Activated CD4-positive, alpha-beta T cell treated with anti-CD3 and anti-CD28 coated beads, Interleukin-2, amount 10 ng/mL, durations not matched to agents 7 days and 5 days (primary cell): Measurements from ENCODE around the gene DEFB118. TPM values are rescaled to one million over a fixed set of nuclear protein-coding genes. Genes with fewer than 3 reads are reported as not detected.

ENCODE experiments used
- CTCF ChIA-PET: fragments of 350-600 bp; sonication (Branson Sonifier 250); formaldehyde crosslinking; loops from one replicate; lab custom pipeline; 2021; ENCODE audit warnings: antibody characterized with exemption; lab: Charles Lee
- POLR2A ChIA-PET: fragments of 350-600 bp; sonication (Branson Sonifier 250); formaldehyde crosslinking; loops from one replicate; lab custom pipeline; 2021; ENCODE audit warnings: antibody characterized with exemption; lab: Charles Lee
- DNase-seq: peaks from one replicate; pipeline ENCODE4 v3.0.0-alpha.2; 2020
- H3K27ac Mint-ChIP-seq: one replicate; pipeline ENCODE4 v1.8.0; 2021; ENCODE audit warnings: mild to moderate bottlenecking, moderate library complexity, mixed read lengths
- H3K27me3 Mint-ChIP-seq: one replicate; pipeline ENCODE4 v1.8.0; 2021; ENCODE audit warnings: mixed read lengths
- H3K36me3 Mint-ChIP-seq: one replicate; pipeline ENCODE4 v1.8.0; 2021; ENCODE audit warnings: low read depth, mixed read lengths
- H3K4me1 Mint-ChIP-seq: one replicate; pipeline ENCODE4 v1.8.0; 2021; ENCODE audit warnings: mixed read lengths
- H3K4me3 Mint-ChIP-seq: one replicate; pipeline ENCODE4 v1.8.0; 2021; ENCODE audit warnings: mild to moderate bottlenecking, moderate library complexity, mixed read lengths
- H3K9me3 Mint-ChIP-seq: one replicate; pipeline ENCODE4 v1.8.0; 2021; ENCODE audit warnings: mixed read lengths
- total RNA-seq, 2 experiments: library from RNA; stranded (reverse); gene quantifications; one replicate each; pipeline ENCODE4 v1.2.3, GENCODE V29; 2021

DEFB118 gene
- total RNA-seq, 2 experiments from 2014 or later = not detected

GRCh38 chr20:31414381-31414780 is 46.0 kb downstream of the DEFB118 start:
- Mint-ChIP-seq H3K4me3 (no peak overlapping the region), H3K27ac (no peak overlapping the region), H3K9me3 (no peaks in the 10 kb centered on the region), H3K27me3 (peaks cover 5% of the 10 kb centered on the region), H3K4me1 (no peaks in the 10 kb centered on the region), H3K36me3 (no peaks in the 10 kb centered on the region)
- POLR2A ChIA-PET = no interaction called here
- CTCF ChIA-PET = no interaction called here
- no peak for DNase-seq

GRCh38 chr20:31415653-31416052 is 47.3 kb downstream of the DEFB118 start:
- CTCF ChIA-PET = no interaction called here
- POLR2A ChIA-PET = no interaction called here
- Mint-ChIP-seq H3K36me3 (no peaks in the 10 kb centered on the region), H3K27me3 (peaks cover 3% of the 10 kb centered on the region), H3K4me3 (no peak overlapping the region), H3K27ac (no peak overlapping the region), H3K4me1 (no peaks in the 10 kb centered on the region), H3K9me3 (no peaks in the 10 kb centered on the region)
- DNase-seq = no peak

GRCh38 chr20:31418307-31418706 is 49.9 kb downstream of the DEFB118 start:
- Mint-ChIP-seq H3K36me3 (no peaks in the 10 kb centered on the region), H3K9me3 (no peaks in the 10 kb centered on the region), H3K4me3 (no peak overlapping the region), H3K4me1 (no peaks in the 10 kb centered on the region), H3K27me3 (peaks cover 5% of the 10 kb centered on the region), H3K27ac (no peak overlapping the region)
- POLR2A ChIA-PET = no interaction called here
- no peak for DNase-seq
- CTCF ChIA-PET = no interaction called here

Other genes with a start within 250 kb of the DEFB118 start
- not detected for gene DEFB115, start 110.9 kb upstream of the DEFB118 start, total RNA-seq
- not detected for gene DEFB116, start 60.0 kb upstream of the DEFB118 start, total RNA-seq
- not detected for gene DEFB119, start 22.0 kb downstream of the DEFB118 start, total RNA-seq
- gene DEFB121, start 37.6 kb downstream of the DEFB118 start, total RNA-seq = not detected
- not detected for gene DEFB123, start 72.0 kb downstream of the DEFB118 start, total RNA-seq
- not detected for gene DEFB124, start 106.5 kb downstream of the DEFB118 start, total RNA-seq
- not detected for gene REM1, start 106.7 kb downstream of the DEFB118 start, total RNA-seq
- gene HM13, start 145.8 kb downstream of the DEFB118 start, total RNA-seq = 100 to 1,000 TPM; 137 to 146 TPM
- 1 to 10 TPM in 1 of 2 experiments, under 1 TPM in 1; 0.85 to 1.4 TPM for gene ID1, start 236.7 kb downstream of the DEFB118 start, total RNA-seq